ENCODE results near the gene IRS2.

Gene IRS2

DNA sequence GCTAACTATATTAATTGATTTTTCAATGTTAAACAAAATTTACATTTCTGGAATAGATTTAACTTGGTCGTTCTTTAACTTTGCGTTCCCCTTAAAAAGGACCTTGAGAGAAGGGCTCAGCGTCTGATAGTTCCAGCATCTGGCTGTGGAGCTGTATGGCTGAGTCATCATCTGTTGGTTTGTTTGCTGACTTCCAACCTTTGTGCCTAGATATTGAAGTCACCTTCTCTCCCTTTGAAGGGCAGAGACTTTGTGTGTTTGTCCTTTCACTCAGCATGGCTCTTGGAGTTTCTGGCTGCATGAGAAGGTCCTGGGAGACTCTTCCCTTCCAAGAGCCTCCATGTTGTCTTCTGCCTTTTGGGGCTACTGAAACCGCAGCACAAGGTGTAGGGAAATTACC lies 16.6 kb upstream of the IRS2 start:
- H3K4me3 ChIP-seq (ENCODE audit: low read depth, low read length), result no peak overlapping the region
- TF ChIP-seq, protein P1, sequence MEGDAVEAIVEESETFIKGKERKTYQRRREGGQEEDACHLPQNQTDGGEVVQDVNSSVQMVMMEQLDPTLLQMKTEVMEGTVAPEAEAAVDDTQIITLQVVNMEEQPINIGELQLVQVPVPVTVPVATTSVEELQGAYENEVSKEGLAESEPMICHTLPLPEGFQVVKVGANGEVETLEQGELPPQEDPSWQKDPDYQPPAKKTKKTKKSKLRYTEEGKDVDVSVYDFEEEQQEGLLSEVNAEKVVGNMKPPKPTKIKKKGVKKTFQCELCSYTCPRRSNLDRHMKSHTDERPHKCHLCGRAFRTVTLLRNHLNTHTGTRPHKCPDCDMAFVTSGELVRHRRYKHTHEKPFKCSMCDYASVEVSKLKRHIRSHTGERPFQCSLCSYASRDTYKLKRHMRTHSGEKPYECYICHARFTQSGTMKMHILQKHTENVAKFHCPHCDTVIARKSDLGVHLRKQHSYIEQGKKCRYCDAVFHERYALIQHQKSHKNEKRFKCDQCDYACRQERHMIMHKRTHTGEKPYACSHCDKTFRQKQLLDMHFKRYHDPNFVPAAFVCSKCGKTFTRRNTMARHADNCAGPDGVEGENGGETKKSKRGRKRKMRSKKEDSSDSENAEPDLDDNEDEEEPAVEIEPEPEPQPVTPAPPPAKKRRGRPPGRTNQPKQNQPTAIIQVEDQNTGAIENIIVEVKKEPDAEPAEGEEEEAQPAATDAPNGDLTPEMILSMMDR (IDR thresholded peaks at IDR 0.05; ENCODE audit: borderline replicate concordance, insufficient read depth, low read depth, low read length), result no peak

GRCh38 chr13:109795011-109795410 lies 8.6 kb upstream of the IRS2 start:
- TF ChIP-seq, protein P1 (IDR thresholded peaks at IDR 0.05; ENCODE audit: borderline replicate concordance, insufficient read depth, low read depth, low read length), result no peak

DNA sequence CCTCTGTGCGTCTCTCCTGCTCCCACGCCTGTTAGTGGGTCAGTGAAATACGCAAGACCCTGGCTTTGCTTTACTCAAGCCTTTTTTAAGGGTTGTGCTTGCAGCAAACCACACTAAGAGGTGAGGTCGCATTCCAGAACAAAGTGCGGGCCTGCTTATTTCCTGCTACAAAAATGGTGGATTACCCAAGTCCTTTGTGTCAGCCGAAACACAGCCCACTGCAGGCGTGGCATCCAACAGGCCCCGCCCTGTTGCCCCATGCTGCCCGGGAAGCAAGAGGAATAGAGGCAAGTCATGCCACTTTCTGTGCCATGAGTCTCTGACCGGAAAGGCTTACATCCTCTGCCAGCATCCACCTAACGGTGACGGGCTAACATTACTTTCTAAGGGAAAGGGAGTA lies 7.7 kb upstream of the IRS2 start:
- TF ChIP-seq, protein P1 (IDR thresholded peaks at IDR 0.05; ENCODE audit: borderline replicate concordance, insufficient read depth, low read depth, low read length), result no peak
- no peak overlapping the region for H3K4me3 ChIP-seq (ENCODE audit: low read depth, low read length)

More at GRCh38 chr13:109795011-109795410, 8.6 kb upstream of the IRS2 start:
- no peak overlapping the region for H3K4me3 ChIP-seq (ENCODE audit: low read depth, low read length)

GRCh38 chr13:109792416-109793059 lies 6.2 kb upstream of the IRS2 start:
- H3K4me3 ChIP-seq (ENCODE audit: low read depth, low read length), result no peak overlapping the region
- TF ChIP-seq, protein P1 (IDR thresholded peaks at IDR 0.05; ENCODE audit: borderline replicate concordance, insufficient read depth, low read depth, low read length), result no peak

GRCh38 chr13:109790942-109791605 lies 4.7 kb upstream of the IRS2 start:
- H3K4me3 ChIP-seq (ENCODE audit: low read depth, low read length), result no peak overlapping the region
- TF ChIP-seq, protein P1 (IDR thresholded peaks at IDR 0.05; ENCODE audit: borderline replicate concordance, insufficient read depth, low read depth, low read length), result no peak

GRCh38 chr13:109790086-109790485 lies 3.7 kb upstream of the IRS2 start:
- TF ChIP-seq, protein P1 (IDR thresholded peaks at IDR 0.05; ENCODE audit: borderline replicate concordance, insufficient read depth, low read depth, low read length), result no peak
- no peak overlapping the region for H3K4me3 ChIP-seq (ENCODE audit: low read depth, low read length)

DNA sequence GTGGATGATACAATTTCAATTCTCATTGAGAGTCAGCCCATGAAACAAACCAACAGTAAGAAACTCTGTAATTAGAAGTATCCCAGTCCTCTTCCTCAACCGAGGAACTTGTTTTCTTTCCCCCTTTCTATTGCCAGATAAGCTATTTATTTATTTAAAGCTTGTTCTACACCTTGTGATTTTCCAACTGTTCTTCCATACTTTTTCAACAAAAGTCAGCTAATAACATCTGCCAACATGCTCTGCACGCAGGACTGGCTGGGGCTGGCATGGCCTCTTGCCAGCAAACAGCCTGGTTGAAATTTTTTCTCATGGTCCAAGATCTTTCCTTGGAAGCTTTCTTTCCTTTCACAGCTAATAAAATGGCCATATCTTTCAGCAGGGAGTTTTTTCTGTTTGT lies 2.9 kb upstream of the IRS2 start:
- H3K4me3 ChIP-seq (ENCODE audit: low read depth, low read length), result no peak overlapping the region
- TF ChIP-seq, protein P1 (IDR thresholded peaks at IDR 0.05; ENCODE audit: borderline replicate concordance, insufficient read depth, low read depth, low read length), result no peak
